COLO668 (cell line): ENCODE measurements around the gene ATP1A1.
A peak's percentile ranks its signal among the peaks of the same experiment; 100 is the strongest.

Experiments used
- DNase-seq: peaks from one replicate; lab custom pipeline; 2025; ENCODE audit not compliant: unreplicated experiment; lab: John Stamatoyannopoulos, UW

The ATP1A1 gene

GRCh38 chr1:116370181-116370580 is 2.9 kb upstream of the ATP1A1 start:
- DNase-seq = no peak

- no peak for DNase-seq
These were observed 1.3 kb upstream of the ATP1A1 start for GRCh38 chr1:116371752-116372151.

- no peak for DNase-seq
These were observed 853 bp upstream of the ATP1A1 start for GRCh38 chr1:116372191-116372590.

- peak; percentile 71 for DNase-seq
These were observed 648 bp downstream of the ATP1A1 start for GRCh38 chr1:116373431-116374352.

GRCh38 chr1:116374353-116375147 is 1.5 kb downstream of the ATP1A1 start:
- peak; percentile 46 for DNase-seq

GRCh38 chr1:116375148-116375886 is 2.3 kb downstream of the ATP1A1 start:
- no peak for DNase-seq

GRCh38 chr1:116375887-116376728 is 3.1 kb downstream of the ATP1A1 start:
- DNase-seq = peak; percentile 39

GRCh38 chr1:116376729-116377086 is 3.7 kb downstream of the ATP1A1 start:
- no peak for DNase-seq

- peak; percentile 36 for DNase-seq
These were observed 4.8 kb downstream of the ATP1A1 start for GRCh38 chr1:116377541-116378529.

- no peak for DNase-seq
These were observed 6.1 kb downstream of the ATP1A1 start for GRCh38 chr1:116379057-116379630.

GRCh38 chr1:116379674-116380498 is 6.8 kb downstream of the ATP1A1 start:
- DNase-seq = no peak

GRCh38 chr1:116380499-116381242 is 7.6 kb downstream of the ATP1A1 start:
- no peak for DNase-seq

- DNase-seq = no peak
These were observed 9.3 kb downstream of the ATP1A1 start for GRCh38 chr1:116382321-116382720.

GRCh38 chr1:116382857-116383483 is 9.9 kb downstream of the ATP1A1 start:
- no peak for DNase-seq

GRCh38 chr1:116386042-116386441 is 13.0 kb downstream of the ATP1A1 start:
- no peak for DNase-seq

- DNase-seq = no peak
These were observed 14.5 kb downstream of the ATP1A1 start for GRCh38 chr1:116387551-116387950.

- DNase-seq = no peak
These were observed 15.1 kb downstream of the ATP1A1 start for GRCh38 chr1:116388122-116388521.
